A549 treated with GW870086 at 1 μM for 4 hours (cell line): ENCODE data around the gene CSF2. TPM values are rescaled to one million over a fixed set of nuclear protein-coding genes. Genes with fewer than 3 reads are reported as not detected.

Experiments used
- total RNA-seq: library from RNA; stranded (reverse); fragments of 200-300 nt; extraction: Qiagen RNA extraction; gene quantifications from 5 replicates; pipeline ENCODE4 v1.2.3, GENCODE V29; 2022; ENCODE audit warnings: low read depth

CSF2 gene
- total RNA-seq = 0.42 to 0.93 TPM (median 0.53 TPM) in 5 replicates

GRCh38 chr5:132073231-132074013 lies at the start of gene CSF2:
TSS of gene CSF2 (plus strand) at chr5:132073789. CDS start at chr5:132073824, 35 bp downstream.

GRCh38 chr5:132060501-132061161 lies 13.0 kb upstream of the CSF2 start, which contains the start of gene IL3:
TSS of gene IL3 (plus strand) at chr5:132060655. CDS start at chr5:132060707, 52 bp downstream.

Other genes with a start within 250 kb of the CSF2 start
- gene MEIKIN, start 128.1 kb upstream of the CSF2 start, total RNA-seq = not detected in 5 replicates
- 0.06 to 0.15 TPM (median 0.08 TPM) in 3 of 5 replicates, not detected in the others for gene ACSL6, start 62.1 kb upstream of the CSF2 start, total RNA-seq
- not detected in 5 replicates for gene IL3, start 13.1 kb upstream of the CSF2 start, total RNA-seq
- gene P4HA2, start 154.1 kb downstream of the CSF2 start, total RNA-seq = 44.8 to 51.8 TPM (median 50.6 TPM) in 5 replicates
- 0.57 to 2.0 TPM (median 0.79 TPM) in 5 replicates for gene PDLIM4, start 183.9 kb downstream of the CSF2 start, total RNA-seq
- 3.5 to 6.1 TPM (median 5.1 TPM) in 5 replicates for gene SLC22A4, start 220.6 kb downstream of the CSF2 start, total RNA-seq